HepG2 (cell line): Measurements from ENCODE around the gene ADGRG6. TPM values are rescaled to one million over a fixed set of nuclear protein-coding genes. Genes with fewer than 3 reads are reported as not detected.

ENCODE experiments used
- ATAC-seq: fragments of 200-7000 bp; cut with Tn5 transposase; 3 replicates; pipeline ENCODE4 v1.9.1; 2020; ENCODE audit warnings: mild to moderate bottlenecking, moderate library complexity
- BruUV-seq: library from RNA; stranded (reverse); fragments of 400-500 nt; replicated peaks from 2 replicates; lab custom pipeline; 2021; lab: Mats Ljungman, UMichigan
- CTCF ChIA-PET: fragments of 300-600 bp; formaldehyde crosslinking; extraction: SDS; loops from one replicate; lab custom pipeline; 2021; ENCODE audit warnings: low total read pairs, inconsistent platforms, low intra/inter-chr PET ratio; lab: Yijun Ruan, JAX
- POLR2A ChIA-PET: fragments of 350-600 bp; sonication (Branson Sonifier 250); formaldehyde crosslinking; loops from one replicate; lab custom pipeline; 2020; ENCODE audit warnings: antibody characterized with exemption, inconsistent platforms; lab: Yijun Ruan, JAX
- DNase-seq: peaks from one replicate; pipeline ENCODE4 v3.0.0-alpha.2; 2015; ENCODE audit warnings: low spot score
- FAIRE-seq: peaks from 3 replicates; lab custom pipeline; 2011; peaks lifted over from hg19 to GRCh38; lab: Jason Lieb, UNC
- H2AFZ ChIP-seq: one replicate; pipeline ENCODE4 v1.6.1; 2011; ENCODE audit warnings: low read length, inconsistent platforms
- H3K27ac ChIP-seq: fragments of 300-600 bp; 3 replicates; pipeline ENCODE4 v1.8.0; 2011; ENCODE audit warnings: mixed run types, mild to moderate bottlenecking, mixed read lengths, low read length, inconsistent platforms; ENCODE audit not compliant: insufficient read depth; ENCODE audit errors: extremely low read length
- H3K27me3 ChIP-seq, 2 experiments: fragments of 200-600 bp in 1 of 2; 2 replicates in 1 of 2; 3 replicates in 1 of 2; pipeline versions ENCODE4 v1.6.0 to v1.8.0; 2011; ENCODE audit warnings: low read length in 2 of 2, mild to moderate bottlenecking in 2 of 2, moderate library complexity in 2 of 2, inconsistent platforms in 1 of 2; ENCODE audit not compliant: insufficient read depth in 2 of 2, control insufficient read depth in 1 of 2
- H3K36me3 ChIP-seq, 2 experiments: fragments of 200-600 bp in 1 of 2; replicated peaks in 1 of 2; 2 replicates in 1 of 2; 3 replicates in 1 of 2; pipeline versions ENCODE4 v1.5.1 to v1.8.0; 2011; ENCODE audit warnings: low read length in 2 of 2, inconsistent platforms in 1 of 2; ENCODE audit not compliant: insufficient read depth in 2 of 2, control insufficient read depth in 1 of 2
- H3K4me1 ChIP-seq: 2 replicates; pipeline ENCODE4 v1.5.1; 2012; ENCODE audit warnings: low read length, inconsistent platforms; ENCODE audit not compliant: insufficient read depth
- H3K4me2 ChIP-seq: 2 replicates; pipeline ENCODE4 v1.6.0; 2011; ENCODE audit warnings: low read depth, low read length, inconsistent platforms
- H3K4me3 ChIP-seq, 3 experiments: fragments of 200-600 bp in 1 of 3; sonication (generic), shearing (Covaris generic) in 1 of 3; replicated peaks in 1 of 3; 2 replicates each; pipeline ENCODE4 v1.5.1; 2011 to 2016; ENCODE audit warnings: low read length in 3 of 3, inconsistent platforms in 2 of 3, low read depth in 2 of 3, mild to moderate bottlenecking in 2 of 3, control low read depth in 1 of 3, mixed read lengths in 1 of 3; ENCODE audit not compliant: insufficient read depth in 1 of 3
- H3K79me2 ChIP-seq: one replicate; pipeline ENCODE4 v1.6.1; 2011; ENCODE audit warnings: low read length, inconsistent platforms; ENCODE audit not compliant: insufficient read depth
- H3K9ac ChIP-seq: 2 replicates; pipeline ENCODE4 v1.6.0; 2011; ENCODE audit warnings: mild to moderate bottlenecking, low read depth, low read length, inconsistent platforms; ENCODE audit not compliant: insufficient read depth
- H3K9me3 ChIP-seq: 2 replicates; pipeline ENCODE4 v1.5.1; 2012; ENCODE audit warnings: mild to moderate bottlenecking, low read length
- H4K20me1 ChIP-seq: 2 replicates; pipeline ENCODE4 v1.6.0; 2011; ENCODE audit warnings: inconsistent platforms, mild to moderate bottlenecking, low read length, moderate library complexity; ENCODE audit not compliant: insufficient read depth
- ARID4A ChIP-seq: sonication (generic); formaldehyde crosslinking; IDR thresholded peaks from 2 replicates; pipeline ENCODE4 v1.5.0; 2020; ENCODE audit warnings: mild to moderate bottlenecking, missing genetic modification reagents, borderline replicate concordance
- CEBPB ChIP-seq: IDR thresholded peaks from 2 replicates; pipeline ENCODE4 v1.6.1; 2011; ENCODE audit warnings: low read depth, low read length, improper control_type of control experiment, borderline replicate concordance
- CEBPG ChIP-seq: IDR thresholded peaks from 2 replicates; pipeline ENCODE4 v1.6.1; 2016
- HBP1 ChIP-seq: IDR thresholded peaks from 2 replicates; pipeline ENCODE4 v1.6.1; 2016; ENCODE audit warnings: low read depth, control low read depth
- HMG20A ChIP-seq: IDR thresholded peaks from 2 replicates; pipeline ENCODE4 v1.6.1; 2016; ENCODE audit warnings: borderline replicate concordance
- HNRNPK ChIP-seq: fragments of 200-400 bp; formaldehyde crosslinking; IDR thresholded peaks from 2 replicates; pipeline ENCODE4 v1.6.1; 2018; ENCODE audit warnings: low read length, low read depth, moderate library complexity, mild to moderate bottlenecking; ENCODE audit not compliant: poor library complexity, severe bottlenecking
- ZBTB38 ChIP-seq: sonication (generic); formaldehyde crosslinking; IDR thresholded peaks from 2 replicates; pipeline ENCODE4 v1.5.1; 2020; ENCODE audit warnings: mild to moderate bottlenecking, missing genetic modification reagents
- ZBTB8A ChIP-seq: sonication (generic); formaldehyde crosslinking; IDR thresholded peaks from 2 replicates; pipeline ENCODE4 v1.4.0; 2020; ENCODE audit warnings: mild to moderate bottlenecking, low read depth, missing genetic modification reagents, borderline replicate concordance
- ZMYM4 ChIP-seq: sonication (generic); formaldehyde crosslinking; IDR thresholded peaks from 2 replicates; pipeline ENCODE4 v1.8.1; 2023; ENCODE audit warnings: mild to moderate bottlenecking, missing genetic modification reagents
- ZNF274 ChIP-seq: sonication (generic); formaldehyde crosslinking; IDR thresholded peaks from 2 replicates; pipeline ENCODE4 v1.5.1; 2020; ENCODE audit warnings: mild to moderate bottlenecking, missing genetic modification reagents
- ZNF280B ChIP-seq: sonication (generic); formaldehyde crosslinking; IDR thresholded peaks from 2 replicates; pipeline ENCODE4 v1.5.0; 2020; ENCODE audit warnings: missing genetic modification reagents, mild to moderate bottlenecking, borderline replicate concordance
- WGBS: methylation state at CpG from one replicate; pipeline ENCODE4 v1.1.6; 2017; ENCODE audit warnings: low lambda C conversion rate; 5-methylcytosine and 5-hydroxymethylcytosine counted together
- in situ Hi-C: cut with HindIII; loops from 2 replicates; pipeline ENCODE4 v1.10.0; 2017; ENCODE audit warnings: low pct_unique_long_range_greater_than_20kb; ENCODE audit not compliant: extremely low pct_ligation_motif_present
- intact Hi-C: fragments of 100-400 bp; cut with micrococcal nuclease; formaldehyde crosslinking; loops from one replicate; pipeline ENCODE4 v1.10.0; 2022; ENCODE audit not compliant: unreplicated experiment
- polyA plus RNA-seq, 8 experiments: library from polyadenylated mRNA; depleted of rRNA in 3 of 8; stranded (reverse) in 7 of 8; unstranded in 1 of 8; fragments of >200 nt; fragmentation: Illumina TruSeq in 4 of 8; extraction: Trizol in 4 of 8; gene quantifications; 2 replicates each; pipeline versions ENCODE4 v1.2.1 to v1.2.3, GENCODE V29; 2011 to 2016; ENCODE audit warnings: low read depth in 4 of 8, missing spikeins in 1 of 8, mixed read lengths in 1 of 8; ENCODE audit not compliant: insufficient read depth in 1 of 8
- total RNA-seq, 5 experiments: library from RNA; depleted of rRNA; stranded (reverse); fragments of >200 nt; fragmentation: Illumina TruSeq; extraction: Trizol; gene quantifications; 2 replicates each; pipeline ENCODE4 v1.2.3, GENCODE V29; 2016; ENCODE audit warnings: low read depth in 1 of 5

The ADGRG6 gene
- total and polyA plus RNA-seq, 2 of the 13 experiments (the other 11 are each of a cell fraction or from before 2014, with no cell fraction given) = 129 to 249 TPM

- Histone ChIP-seq H3K4me2 (no peak overlapping the region), H2AFZ (no peak overlapping the region), H3K4me1 (no peaks in the 10 kb centered on the region), H4K20me1 (no peaks in the 10 kb centered on the region), H3K36me3 (no peaks in the 10 kb centered on the region), H3K79me2 (no peaks in the 10 kb centered on the region)
- CTCF ChIA-PET = no interaction called here
- in situ Hi-C loops = no loop called here
- DNase-seq = no peak
- no peak for FAIRE-seq
- 46% methylated on average over 5 of the region's 5 CpGs for WGBS
- TF ChIP-seq CEBPB (peak; percentile 90), CEBPG (CRISPR knock-in tag) (peak; percentile 24; the same call in 1 of the 2 replicates), ARID4A (CRISPR knock-in tag) (no peak)
- TF ChIP-seq, all 625 proteins: peak for 2
- Histone ChIP-seq H3K27ac (no peak overlapping the region), H3K9ac (no peak overlapping the region), H3K27me3 (no peaks in the 10 kb centered on the region), H3K9me3 (no peaks in the 10 kb centered on the region), H3K4me3 (no peak overlapping the region)
- POLR2A ChIA-PET = no interaction called here
- intact Hi-C loops = no loop called here
- BruUV-seq = no TSS peak
- no peak for ATAC-seq
Observed at GRCh38 chr6:142482974-142483373, 181.2 kb downstream of the ADGRG6 start.

- WGBS = 50% methylated on average over 2 of the region's 2 CpGs
- Histone ChIP-seq H3K4me2 (no peak overlapping the region), H3K4me1 (no peaks in the 10 kb centered on the region), H3K36me3 (no peaks in the 10 kb centered on the region), H4K20me1 (no peaks in the 10 kb centered on the region), H3K27ac (no peak overlapping the region), H3K4me3 (no peak overlapping the region), H3K79me2 (no peaks in the 10 kb centered on the region), H3K9me3 (no peaks in the 10 kb centered on the region), H2AFZ (no peak overlapping the region), H3K9ac (no peak overlapping the region), H3K27me3 (no peaks in the 10 kb centered on the region)
- ATAC-seq (no peak), DNase-seq (no peak), FAIRE-seq (no peak)
- ChIA-PET CTCF (no interaction called here), POLR2A (no interaction called here)
- BruUV-seq = no TSS peak
- intact Hi-C loops (no loop called here), in situ Hi-C loops (no loop called here)
- TF ChIP-seq HMG20A (no peak), ZBTB38 (CRISPR knock-in tag) (no peak), ZNF274 (CRISPR knock-in tag) (no peak), ZBTB8A (CRISPR knock-in tag) (no peak), ZNF280B (CRISPR knock-in tag) (no peak), HNRNPK (no peak), HBP1 (CRISPR knock-in tag) (no peak), ZMYM4 (no peak)
Observed at GRCh38 chr6:142485256-142485655, 183.4 kb downstream of the ADGRG6 start.
